ENCODE results near the gene DCST1. TPM values are rescaled to one million over a fixed set of nuclear protein-coding genes. Genes with fewer than 3 reads are reported as not detected.

DCST1 gene
- total and polyA plus RNA-seq, 2 experiments from 2014 or later = 0.27 TPM; not detected in 1

GRCh38 chr1:155017041-155017945, 16.3 kb upstream of the DCST1 start:
- DNase-seq (ENCODE audit: low read depth in 1 of 2, low spot score in 1 of 2) = peak; percentile 87 to 91
- no peak overlapping the region for H3K27ac ChIP-seq
- H3K4me3 ChIP-seq = peak overlapping the region; percentile 39

DNA sequence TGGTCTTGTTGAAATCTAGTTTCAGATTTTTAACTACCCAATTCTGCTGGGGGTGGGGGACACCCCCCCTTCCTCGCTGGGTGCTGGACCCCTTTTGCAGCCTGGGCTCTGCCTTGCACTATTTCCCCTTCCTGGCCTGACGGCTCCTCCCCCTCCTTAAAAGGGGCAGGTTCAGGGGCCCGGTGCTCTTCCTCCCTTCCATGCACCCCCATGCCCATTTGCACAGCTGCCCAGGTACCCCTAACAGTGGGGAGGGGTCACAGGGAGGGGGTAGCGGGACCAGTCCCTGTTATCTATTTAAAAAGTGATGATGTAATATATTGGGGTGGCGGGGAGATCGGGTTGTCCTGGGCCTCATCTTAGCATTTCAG, 15.7 kb upstream of the DCST1 start:
- Histone ChIP-seq H3K4me1 (ENCODE audit: low read depth) (peaks cover 13% of the 10 kb centered on the region), H3K9me3 (ENCODE audit: low read depth) (no peaks in the 10 kb centered on the region), H3K36me3 (peaks cover 3% of the 10 kb centered on the region), H3K4me3 (no peak overlapping the region), H3K27ac (no peak overlapping the region), H3K27me3 (no peaks in the 10 kb centered on the region)
- TF ChIP-seq, protein P1, sequence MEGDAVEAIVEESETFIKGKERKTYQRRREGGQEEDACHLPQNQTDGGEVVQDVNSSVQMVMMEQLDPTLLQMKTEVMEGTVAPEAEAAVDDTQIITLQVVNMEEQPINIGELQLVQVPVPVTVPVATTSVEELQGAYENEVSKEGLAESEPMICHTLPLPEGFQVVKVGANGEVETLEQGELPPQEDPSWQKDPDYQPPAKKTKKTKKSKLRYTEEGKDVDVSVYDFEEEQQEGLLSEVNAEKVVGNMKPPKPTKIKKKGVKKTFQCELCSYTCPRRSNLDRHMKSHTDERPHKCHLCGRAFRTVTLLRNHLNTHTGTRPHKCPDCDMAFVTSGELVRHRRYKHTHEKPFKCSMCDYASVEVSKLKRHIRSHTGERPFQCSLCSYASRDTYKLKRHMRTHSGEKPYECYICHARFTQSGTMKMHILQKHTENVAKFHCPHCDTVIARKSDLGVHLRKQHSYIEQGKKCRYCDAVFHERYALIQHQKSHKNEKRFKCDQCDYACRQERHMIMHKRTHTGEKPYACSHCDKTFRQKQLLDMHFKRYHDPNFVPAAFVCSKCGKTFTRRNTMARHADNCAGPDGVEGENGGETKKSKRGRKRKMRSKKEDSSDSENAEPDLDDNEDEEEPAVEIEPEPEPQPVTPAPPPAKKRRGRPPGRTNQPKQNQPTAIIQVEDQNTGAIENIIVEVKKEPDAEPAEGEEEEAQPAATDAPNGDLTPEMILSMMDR (IDR thresholded peaks at IDR 0.05; ENCODE audit: low read depth, low read length) = no peak
- no peak for DNase-seq (ENCODE audit: low read depth in 1 of 2, low spot score in 1 of 2)

More at GRCh38 chr1:155017041-155017945, 16.3 kb upstream of the DCST1 start:
- no peaks in the 10 kb centered on the region for H3K9me3 ChIP-seq (ENCODE audit: low read depth)
- peaks cover 3% of the 10 kb centered on the region for H3K36me3 ChIP-seq
- TF ChIP-seq, protein P1 (IDR thresholded peaks at IDR 0.05; ENCODE audit: low read depth, low read length) = peak; percentile 99
- H3K27me3 ChIP-seq = no peaks in the 10 kb centered on the region
- H3K4me1 ChIP-seq (ENCODE audit: low read depth) = peaks cover 10% of the 10 kb centered on the region

GRCh38 chr1:155018617-155019348, 14.8 kb upstream of the DCST1 start:
- Histone ChIP-seq H3K36me3 (peaks cover 3% of the 10 kb centered on the region), H3K27ac (peak overlapping the region; percentile 45)

GRCh38 chr1:155019377-155020245, 14.0 kb upstream of the DCST1 start:
- Histone ChIP-seq H3K4me1 (ENCODE audit: low read depth) (peaks cover 17% of the 10 kb centered on the region), H3K36me3 (peaks cover 3% of the 10 kb centered on the region), H3K9me3 (ENCODE audit: low read depth) (no peaks in the 10 kb centered on the region), H3K27ac (peak overlapping the region; percentile 45), H3K4me3 (no peak overlapping the region), H3K27me3 (no peaks in the 10 kb centered on the region)
- TF ChIP-seq, protein P1 (IDR thresholded peaks at IDR 0.05; ENCODE audit: low read depth, low read length) = no peak
- DNase-seq (ENCODE audit: low read depth in 1 of 2, low spot score in 1 of 2) = no peak

More at GRCh38 chr1:155018617-155019348, 14.8 kb upstream of the DCST1 start:
- Histone ChIP-seq H3K4me3 (no peak overlapping the region), H3K27me3 (no peaks in the 10 kb centered on the region), H3K9me3 (ENCODE audit: low read depth) (no peaks in the 10 kb centered on the region), H3K4me1 (ENCODE audit: low read depth) (peaks cover 17% of the 10 kb centered on the region)
- peak in 1 of 2 donors; percentile 30 for DNase-seq (ENCODE audit: low read depth in 1 of 2, low spot score in 1 of 2)
- TF ChIP-seq, protein P1 (IDR thresholded peaks at IDR 0.05; ENCODE audit: low read depth, low read length) = no peak
